HepG2 (cell line): ENCODE measurements around the gene TJP2.

Source experiments
- CTCF ChIP-seq: sonication (generic); formaldehyde crosslinking; IDR thresholded peaks from 2 replicates; pipeline ENCODE4 v1.5.0; 2020; ENCODE audit warnings: mild to moderate bottlenecking, missing genetic modification reagents, moderate library complexity
- DZIP1 ChIP-seq: sonication (generic); formaldehyde crosslinking; IDR thresholded peaks from 2 replicates; pipeline ENCODE4 v1.5.0; 2020; ENCODE audit warnings: mild to moderate bottlenecking, missing genetic modification reagents
- FOXA1 ChIP-seq, 2 experiments: fragments of 450-650 bp in 1 of 2; sonication (generic) in 1 of 2; formaldehyde crosslinking in 1 of 2; IDR thresholded peaks; 2 replicates each; pipeline versions ENCODE4 v1.4.0 to v1.6.1; 2016 to 2020; ENCODE audit warnings: missing genetic modification reagents in 1 of 2
- NR1H2 ChIP-seq: sonication (generic); formaldehyde crosslinking; IDR thresholded peaks from 2 replicates; pipeline ENCODE4 v1.8.1; 2022; ENCODE audit warnings: low read depth, missing genetic modification reagents, borderline replicate concordance
- NR2F1 ChIP-seq, 2 experiments: fragments of 450-650 bp in 1 of 2; formaldehyde crosslinking in 1 of 2; IDR thresholded peaks; 2 replicates each; pipeline versions ENCODE4 v1.5.0 to v1.6.1; 2016 to 2020; ENCODE audit warnings: mild to moderate bottlenecking in 1 of 2, missing compliant biosample characterization in 1 of 2, missing genetic modification reagents in 1 of 2, moderate library complexity in 1 of 2
- POLR2A ChIP-seq, 2 experiments: IDR thresholded peaks; 2 replicates each; pipeline ENCODE4 v1.6.1; 2011; ENCODE audit warnings: low read depth in 2 of 2, low read length in 2 of 2, mild to moderate bottlenecking in 1 of 2, moderate library complexity in 1 of 2; ENCODE audit not compliant: insufficient read depth in 1 of 2
- SAFB2 ChIP-seq: sonication (generic); formaldehyde crosslinking; IDR thresholded peaks from 2 replicates; pipeline ENCODE4 v1.5.1; 2020; ENCODE audit warnings: missing genetic modification reagents, low read depth, mild to moderate bottlenecking, borderline replicate concordance
- TFAP4 ChIP-seq: sonication (generic); IDR thresholded peaks from 2 replicates; pipeline ENCODE4 v1.6.1; 2016; ENCODE audit warnings: low read depth, borderline replicate concordance
- ZNF234 ChIP-seq: sonication (generic); formaldehyde crosslinking; conservative IDR thresholded peaks from 2 replicates; pipeline ENCODE4 v1.5.1; 2020; ENCODE audit warnings: mild to moderate bottlenecking, missing genetic modification reagents

- TF ChIP-seq NR1H2 (CRISPR knock-in tag) (no peak), DZIP1 (no peak), CTCF (CRISPR knock-in tag) (no peak), POLR2A (IDR thresholded peaks at IDR 0.05; ENCODE audit: insufficient read depth in 1 of 2, low read depth in 2 of 2, low read length in 2 of 2) (no peak), SAFB2 (CRISPR knock-in tag) (no peak), NR2F1 (CRISPR knock-in tag; IDR thresholded peaks at IDR 0.05) (no peak), FOXA1 (IDR thresholded peaks at IDR 0.05) (no peak), FOXA1 (CRISPR knock-in tag; IDR thresholded peaks at IDR 0.05) (no peak), ZNF234 (CRISPR knock-in tag) (no peak), TFAP4 (no peak)
Measured at GRCh38 chr9:69188975-69189374, 14.9 kb downstream of the TJP2 start.
